Tibial nerve (tissue), 4 donors: ENCODE results near the gene ZNF467. TPM values are rescaled to one million over a fixed set of nuclear protein-coding genes. Genes with fewer than 3 reads are reported as not detected.
A peak's percentile ranks its signal among the peaks of the same experiment; 100 is the strongest.

Experiments
- DNase-seq, 2 donors: peaks; one replicate each; pipeline ENCODE4 v3.0.0-alpha.2; 2019; ENCODE audit warnings: low spot score in 2 of 2
- H3K27ac ChIP-seq, 4 donors: fragments of 200-600 bp; sonication (generic) in 3 of 4; one replicate each; pipeline ENCODE4 v1.5.1; 2017 to 2019; ENCODE audit warnings: mild to moderate bottlenecking in 1 of 4
- H3K27me3 ChIP-seq, 2 donors: fragments of 200-600 bp; sonication (generic) in 1 of 2; one replicate each; pipeline versions ENCODE4 v1.5.1 to v1.6.0; 2017 to 2019
- H3K36me3 ChIP-seq, 3 donors: fragments of 200-600 bp; sonication (generic); one replicate each; pipeline ENCODE4 v1.5.1; 2018 to 2019
- H3K4me1 ChIP-seq, 4 donors: fragments of 200-600 bp; sonication (generic) in 3 of 4; one replicate each; pipeline ENCODE4 v1.5.1; 2017 to 2019
- H3K4me3 ChIP-seq, 4 donors: fragments of 200-600 bp; sonication (generic) in 3 of 4; one replicate each; pipeline ENCODE4 v1.5.1; 2017 to 2019; ENCODE audit warnings: mild to moderate bottlenecking in 1 of 4, moderate library complexity in 1 of 4
- H3K9me3 ChIP-seq, 4 donors: fragments of 200-600 bp; sonication (generic) in 3 of 4; one replicate each; pipeline ENCODE4 v1.5.1; 2017 to 2019
- EP300 ChIP-seq, 2 donors: sonication (generic); formaldehyde crosslinking; IDR thresholded peaks; one replicate each; pipeline ENCODE4 v1.6.1; 2017; ENCODE audit warnings: antibody characterized with exemption in 2 of 2, mild to moderate bottlenecking in 1 of 2
- POLR2A ChIP-seq, 2 donors: fragments of 450-650 bp; IDR thresholded peaks; one replicate each; pipeline ENCODE4 v1.6.1; 2017; ENCODE audit warnings: antibody characterized with exemption in 2 of 2, mild to moderate bottlenecking in 2 of 2, moderate library complexity in 2 of 2
- WGBS, 2 donors: methylation state at CpG; one replicate each; pipeline ENCODE4 v1.1.5; 2018; 5-methylcytosine and 5-hydroxymethylcytosine counted together
- total RNA-seq, 4 donors: library from RNA; depleted of rRNA; stranded (reverse); fragments of >200 nt; gene quantifications; one replicate each; pipeline ENCODE4 v1.1.0, GENCODE V29; 2016
- TF ChIP-seq, protein P1 (sequence below), 5 experiments: fragments of 200-600 bp in 3 of 5; fragments of 450-650 bp in 2 of 5; sonication (generic) in 3 of 5; IDR thresholded peaks; one replicate each; pipeline ENCODE4 v1.5.1; 2016 to 2019; ENCODE audit warnings: antibody characterized with exemption in 5 of 5, mild to moderate bottlenecking in 3 of 5, moderate library complexity in 2 of 5

Gene ZNF467
- total RNA-seq, 4 donors from 2014 or later = 3.3 to 15.9 (median 5.5) TPM

GRCh38 chr7:149776848-149777407 lies 3.5 kb upstream of the ZNF467 start:
- Histone ChIP-seq H3K4me3 (no peak overlapping the region), H3K9me3 (no peaks in the 10 kb centered on the region), H3K36me3 (no peaks in the 10 kb centered on the region), H3K27me3 (no peaks in the 10 kb centered on the region), H3K27ac (no peak overlapping the region), H3K4me1 (peaks cover 0 to 34% (median 2%) of the 10 kb centered on the region in 4 donors)
- TF ChIP-seq, protein P1, sequence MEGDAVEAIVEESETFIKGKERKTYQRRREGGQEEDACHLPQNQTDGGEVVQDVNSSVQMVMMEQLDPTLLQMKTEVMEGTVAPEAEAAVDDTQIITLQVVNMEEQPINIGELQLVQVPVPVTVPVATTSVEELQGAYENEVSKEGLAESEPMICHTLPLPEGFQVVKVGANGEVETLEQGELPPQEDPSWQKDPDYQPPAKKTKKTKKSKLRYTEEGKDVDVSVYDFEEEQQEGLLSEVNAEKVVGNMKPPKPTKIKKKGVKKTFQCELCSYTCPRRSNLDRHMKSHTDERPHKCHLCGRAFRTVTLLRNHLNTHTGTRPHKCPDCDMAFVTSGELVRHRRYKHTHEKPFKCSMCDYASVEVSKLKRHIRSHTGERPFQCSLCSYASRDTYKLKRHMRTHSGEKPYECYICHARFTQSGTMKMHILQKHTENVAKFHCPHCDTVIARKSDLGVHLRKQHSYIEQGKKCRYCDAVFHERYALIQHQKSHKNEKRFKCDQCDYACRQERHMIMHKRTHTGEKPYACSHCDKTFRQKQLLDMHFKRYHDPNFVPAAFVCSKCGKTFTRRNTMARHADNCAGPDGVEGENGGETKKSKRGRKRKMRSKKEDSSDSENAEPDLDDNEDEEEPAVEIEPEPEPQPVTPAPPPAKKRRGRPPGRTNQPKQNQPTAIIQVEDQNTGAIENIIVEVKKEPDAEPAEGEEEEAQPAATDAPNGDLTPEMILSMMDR (IDR thresholded peaks at IDR 0.05) = no peak
- TF ChIP-seq EP300 (IDR thresholded peaks at IDR 0.05) = no peak
- TF ChIP-seq POLR2A (IDR thresholded peaks at IDR 0.05) = no peak
- WGBS, 2 donors = 67 to 70% methylated on average over 6 to 11 of the region's 13 CpGs
- no peak for DNase-seq

DNA sequence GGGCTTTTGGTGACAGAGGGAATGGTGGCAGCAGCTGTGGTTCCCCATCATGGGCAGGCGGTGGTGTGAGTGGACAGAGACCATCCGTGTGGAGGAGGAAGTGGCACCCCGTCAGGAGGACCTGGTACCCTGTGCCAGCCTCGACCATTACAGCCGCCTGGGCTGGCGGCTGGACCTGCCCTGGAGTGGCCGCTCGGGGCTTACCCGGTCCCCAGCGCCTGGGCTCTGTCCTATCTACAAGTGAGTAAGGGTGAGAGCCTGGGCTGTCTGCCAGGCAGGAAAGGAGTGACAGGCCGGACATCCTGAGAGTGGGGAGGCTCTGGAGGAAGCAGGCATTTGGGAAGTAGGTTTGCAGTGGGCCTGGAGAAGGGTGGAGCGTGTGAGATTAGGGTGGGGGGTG lies 2.9 kb upstream of the ZNF467 start:
- TF ChIP-seq EP300 (IDR thresholded peaks at IDR 0.05) (no peak), POLR2A (IDR thresholded peaks at IDR 0.05) (no peak)
- TF ChIP-seq, protein P1 (IDR thresholded peaks at IDR 0.05) = no peak
- Histone ChIP-seq H3K27me3 (no peaks in the 10 kb centered on the region), H3K9me3 (no peaks in the 10 kb centered on the region), H3K4me1 (peaks cover 0 to 36% (median 4%) of the 10 kb centered on the region in 4 donors), H3K27ac (no peak overlapping the region), H3K4me3 (no peak overlapping the region), H3K36me3 (no peaks in the 10 kb centered on the region)
- peak in 1 of 2 donors; percentile 35 for DNase-seq
- 24 to 29% methylated on average over 6 to 12 of the region's 12 CpGs for WGBS, 2 donors

DNA sequence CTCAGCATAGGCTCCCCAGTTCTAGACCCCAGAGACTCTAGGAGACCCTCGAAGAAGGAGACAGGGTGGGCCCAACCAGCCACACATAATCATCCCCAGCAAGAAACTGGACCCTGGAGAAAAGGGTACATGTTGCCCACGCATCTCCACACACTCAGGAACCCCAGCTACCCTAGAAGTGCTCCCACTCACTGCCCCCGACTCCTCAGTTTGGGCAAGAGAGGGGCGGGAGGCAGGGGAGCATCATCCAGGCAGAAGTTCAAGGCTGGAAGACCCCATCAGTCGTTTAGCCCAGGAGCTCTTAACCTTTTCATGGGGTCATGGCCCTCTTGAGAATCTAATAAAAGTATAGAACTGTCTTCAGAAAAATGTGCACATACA lies 1.8 kb upstream of the ZNF467 start:
- Histone ChIP-seq H3K27me3 (no peaks in the 10 kb centered on the region), H3K27ac (no peak overlapping the region), H3K9me3 (no peaks in the 10 kb centered on the region), H3K4me1 (peaks cover 0 to 44% (median 10%) of the 10 kb centered on the region in 4 donors), H3K36me3 (no peaks in the 10 kb centered on the region), H3K4me3 (no peak overlapping the region)
- 39 to 40% methylated on average over 5 of the region's 5 CpGs for WGBS, 2 donors
- DNase-seq = no peak
- TF ChIP-seq EP300 (IDR thresholded peaks at IDR 0.05) (no peak), POLR2A (IDR thresholded peaks at IDR 0.05) (no peak)
- TF ChIP-seq, protein P1 (IDR thresholded peaks at IDR 0.05) = no peak

DNA sequence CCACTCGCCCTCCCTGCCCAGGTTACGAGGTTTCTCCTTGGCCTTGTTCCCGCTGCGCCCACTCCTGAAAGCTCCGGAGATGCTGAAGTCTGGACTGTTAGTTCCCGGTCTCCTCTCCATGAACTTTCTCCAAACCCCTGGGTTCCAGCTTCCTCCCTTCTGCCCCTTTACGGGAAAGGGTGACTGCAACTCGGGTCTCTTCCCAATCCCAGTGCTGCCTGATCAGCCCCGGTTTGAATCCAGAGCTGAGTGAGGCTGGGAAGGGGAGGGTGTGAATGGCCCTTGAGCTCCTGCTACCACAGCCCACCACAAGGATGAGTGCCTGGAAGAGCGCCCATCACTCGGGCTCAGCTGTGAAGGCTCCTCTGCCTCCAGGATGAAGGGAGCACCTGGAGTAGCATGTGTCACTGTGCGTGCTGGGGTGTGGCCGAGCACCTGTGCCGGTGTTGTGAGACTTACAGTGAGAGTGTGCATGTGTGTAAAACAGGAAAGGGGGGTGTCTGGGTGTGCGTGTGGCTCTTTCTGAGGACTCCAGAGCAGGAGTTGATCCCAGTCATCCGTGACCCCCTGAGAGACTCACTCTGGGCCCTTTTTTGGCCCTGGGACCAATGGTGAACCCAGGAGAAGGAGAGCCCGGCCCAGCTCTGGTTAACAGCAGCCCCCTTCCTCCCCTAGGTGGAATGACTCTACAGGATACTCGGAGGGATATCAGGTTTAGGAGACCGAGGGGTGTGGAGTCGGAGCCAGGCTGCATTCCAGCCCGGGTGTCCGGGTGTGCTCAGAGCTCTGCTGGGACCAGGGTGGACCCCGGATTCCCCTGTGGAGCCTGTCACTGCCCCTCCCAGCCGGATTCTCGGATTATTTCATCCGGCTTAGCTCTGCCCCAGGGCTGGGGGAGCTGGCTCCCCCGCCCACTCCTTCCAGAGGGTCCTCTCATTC lies 1.1 kb upstream of the ZNF467 start:
- H3K27ac ChIP-seq = peak overlapping the region in 1 of 4 donors; percentile 62
- peaks cover 0 to 44% (median 10%) of the 10 kb centered on the region in 4 donors for H3K4me1 ChIP-seq
- H3K36me3 ChIP-seq = no peaks in the 10 kb centered on the region
- H3K27me3 ChIP-seq = no peaks in the 10 kb centered on the region
- TF ChIP-seq POLR2A (IDR thresholded peaks at IDR 0.05) = no peak
- TF ChIP-seq, protein P1 (IDR thresholded peaks at IDR 0.05) = no peak
- TF ChIP-seq EP300 (IDR thresholded peaks at IDR 0.05) = no peak
- 32 to 38% methylated on average over 25 to 27 of the region's 27 CpGs for WGBS, 2 donors
- peak overlapping the region in 2 of 4 donors; percentile 65 to 78 for H3K4me3 ChIP-seq
- no peaks in the 10 kb centered on the region for H3K9me3 ChIP-seq
- no peak for DNase-seq

- Histone ChIP-seq H3K27me3 (no peaks in the 10 kb centered on the region), H3K4me1 (peaks cover 0 to 44% (median 10%) of the 10 kb centered on the region in 4 donors), H3K4me3 (peak overlapping the region; percentile 39 to 78 (median 58)), H3K36me3 (no peaks in the 10 kb centered on the region), H3K9me3 (no peaks in the 10 kb centered on the region), H3K27ac (peak overlapping the region in 2 of 4 donors; percentile 45 to 78)
- WGBS, 2 donors = 0 to 2% methylated on average over 19 to 20 of the region's 55 CpGs
- TF ChIP-seq EP300 (IDR thresholded peaks at IDR 0.05) (no peak), POLR2A (IDR thresholded peaks at IDR 0.05) (no peak)
- TF ChIP-seq, protein P1 (IDR thresholded peaks at IDR 0.05) = no peak
- DNase-seq = no peak
Measured at GRCh38 chr7:149772956-149773434, 393 bp downstream of the ZNF467 start.
